MM.1S (cell line): ENCODE results near the gene CDX1.

Experiments used
- DNase-seq: peaks from one replicate; pipeline ENCODE4 v3.0.0-alpha.2; 2015
- H2AFZ ChIP-seq: fragments of 300-600 bp; sonication (generic); 2 replicates; pipeline ENCODE4 v1.6.0; 2016; ENCODE audit warnings: antibody characterized with exemption, low read length
- H3F3A ChIP-seq: fragments of 300-600 bp; sonication (generic); 2 replicates; pipeline ENCODE4 v1.6.1; 2016; ENCODE audit warnings: mild to moderate bottlenecking, antibody characterized with exemption, low read length, moderate library complexity, mixed read lengths; ENCODE audit not compliant: insufficient read depth
- H3K27ac ChIP-seq: fragments of 300-600 bp; sonication (generic); 2 replicates; pipeline ENCODE4 v1.5.1; 2016; ENCODE audit warnings: mild to moderate bottlenecking, low read length
- H3K27me3 ChIP-seq: fragments of 300-600 bp; sonication (generic); replicated peaks from 2 replicates; pipeline ENCODE4 v1.6.0; 2016; ENCODE audit warnings: low read length; ENCODE audit not compliant: insufficient read depth
- H3K36me3 ChIP-seq: fragments of 300-600 bp; sonication (generic); replicated peaks from 2 replicates; pipeline ENCODE4 v1.6.1; 2016; ENCODE audit warnings: mild to moderate bottlenecking, low read length, mixed read lengths; ENCODE audit not compliant: insufficient read depth
- H3K4me1 ChIP-seq: fragments of 300-600 bp; sonication (generic); 2 replicates; pipeline ENCODE4 v1.6.1; 2016; ENCODE audit warnings: low read length, mixed read lengths
- H3K4me2 ChIP-seq: fragments of 300-600 bp; sonication (generic); 2 replicates; pipeline ENCODE4 v1.6.0; 2016; ENCODE audit warnings: low read depth, low read length
- H3K4me3 ChIP-seq: fragments of 300-600 bp; sonication (generic); 2 replicates; pipeline ENCODE4 v1.5.1; 2016; ENCODE audit warnings: low read length, mixed read lengths
- H3K79me2 ChIP-seq: fragments of 300-600 bp; sonication (generic); 2 replicates; pipeline ENCODE4 v1.6.1; 2016; ENCODE audit warnings: mixed run types, low read length, mixed read lengths
- H3K9ac ChIP-seq: fragments of 300-600 bp; sonication (generic); 2 replicates; pipeline ENCODE4 v1.6.1; 2016; ENCODE audit warnings: low read length, mixed read lengths
- H3K9me2 ChIP-seq: fragments of 300-600 bp; sonication (generic); replicated peaks from 2 replicates; pipeline ENCODE4 v1.6.1; 2016; ENCODE audit warnings: mild to moderate bottlenecking, low read length, mixed read lengths; ENCODE audit not compliant: insufficient read depth
- H3K9me3 ChIP-seq: fragments of 300-600 bp; sonication (generic); replicated peaks from 2 replicates; pipeline ENCODE4 v1.6.1; 2016; ENCODE audit warnings: mild to moderate bottlenecking, low read length, mixed read lengths; ENCODE audit not compliant: insufficient read depth
- H4K20me1 ChIP-seq: fragments of 300-600 bp; sonication (generic); 2 replicates; pipeline ENCODE4 v1.6.1; 2016; ENCODE audit warnings: mild to moderate bottlenecking, low read length, moderate library complexity, mixed read lengths; ENCODE audit not compliant: insufficient read depth
- CTCF ChIP-seq: fragments of 300-600 bp; sonication (generic); IDR thresholded peaks from 2 replicates; pipeline ENCODE4 v1.5.1; 2016; ENCODE audit warnings: antibody characterized with exemption, low read length, mixed read lengths
- EZH2 ChIP-seq: fragments of 300-600 bp; sonication (generic); optimal IDR thresholded peaks from 2 replicates; pipeline ENCODE3; 2017; ENCODE audit warnings: low read depth, mild to moderate bottlenecking, antibody characterized with exemption, low read length, mixed read lengths
- EZH2phosphoT487 ChIP-seq: fragments of 300-600 bp; sonication (generic); IDR thresholded peaks from 2 replicates; pipeline ENCODE4 v1.6.1; 2018; ENCODE audit warnings: antibody characterized with exemption, low read length

Gene CDX1

GRCh38 chr5:150137168-150137957 is 29.2 kb upstream of the CDX1 start:
- TF ChIP-seq EZH2phosphoT487 (no peak), CTCF (no peak), EZH2 (no peak)
- Histone ChIP-seq H3K27ac (no peak overlapping the region), H3F3A (no peaks in the 10 kb centered on the region), H3K9ac (no peak overlapping the region), H3K4me2 (no peak overlapping the region), H3K36me3 (no peaks in the 10 kb centered on the region), H3K27me3 (peaks cover 4% of the 10 kb centered on the region), H3K9me3 (no peaks in the 10 kb centered on the region), H2AFZ (no peak overlapping the region), H3K79me2 (no peaks in the 10 kb centered on the region), H3K4me3 (no peak overlapping the region), H3K9me2 (no peaks in the 10 kb centered on the region), H3K4me1 (no peaks in the 10 kb centered on the region), H4K20me1 (no peaks in the 10 kb centered on the region)
- no peak for DNase-seq

GRCh38 chr5:150137997-150138396 is 28.6 kb upstream of the CDX1 start:
- Histone ChIP-seq H3K9ac (no peak overlapping the region), H3K79me2 (no peaks in the 10 kb centered on the region), H3K4me2 (no peak overlapping the region), H3K27me3 (peaks cover 4% of the 10 kb centered on the region), H4K20me1 (no peaks in the 10 kb centered on the region), H3K4me3 (no peak overlapping the region), H2AFZ (no peak overlapping the region), H3K9me3 (no peaks in the 10 kb centered on the region), H3K27ac (no peak overlapping the region), H3K4me1 (no peaks in the 10 kb centered on the region), H3K9me2 (no peaks in the 10 kb centered on the region), H3K36me3 (no peaks in the 10 kb centered on the region), H3F3A (no peaks in the 10 kb centered on the region)
- DNase-seq: no peak
- no peak for TF ChIP-seq CTCF
- TF ChIP-seq EZH2phosphoT487: no peak
- TF ChIP-seq EZH2: no peak

- no peak overlapping the region for H3K9ac ChIP-seq
- H3K4me2 ChIP-seq: no peak overlapping the region
Observed at GRCh38 chr5:150138551-150139265, 27.9 kb upstream of the CDX1 start.

More at GRCh38 chr5:150138551-150139265, 27.9 kb upstream of the CDX1 start:
- Histone ChIP-seq H3K9me2 (no peaks in the 10 kb centered on the region), H3F3A (no peaks in the 10 kb centered on the region), H3K4me1 (no peaks in the 10 kb centered on the region), H3K9me3 (no peaks in the 10 kb centered on the region), H3K79me2 (no peaks in the 10 kb centered on the region), H3K4me3 (no peak overlapping the region), H4K20me1 (no peaks in the 10 kb centered on the region), H3K27me3 (peaks cover 4% of the 10 kb centered on the region), H2AFZ (no peak overlapping the region), H3K36me3 (no peaks in the 10 kb centered on the region), H3K27ac (no peak overlapping the region)
- DNase-seq: no peak
- TF ChIP-seq EZH2phosphoT487 (no peak), CTCF (no peak), EZH2 (no peak)
